ENCODE data around the gene FAM234B.

- TF ChIP-seq CTCF (IDR thresholded peaks at IDR 0.05) (no peak), POLR2A (IDR thresholded peaks at IDR 0.05) (no peak)
Measured at GRCh38 chr12:13121568-13121967, 77.4 kb downstream of the FAM234B start.
